ENCODE measurements around the gene MIS18A.

DNA sequence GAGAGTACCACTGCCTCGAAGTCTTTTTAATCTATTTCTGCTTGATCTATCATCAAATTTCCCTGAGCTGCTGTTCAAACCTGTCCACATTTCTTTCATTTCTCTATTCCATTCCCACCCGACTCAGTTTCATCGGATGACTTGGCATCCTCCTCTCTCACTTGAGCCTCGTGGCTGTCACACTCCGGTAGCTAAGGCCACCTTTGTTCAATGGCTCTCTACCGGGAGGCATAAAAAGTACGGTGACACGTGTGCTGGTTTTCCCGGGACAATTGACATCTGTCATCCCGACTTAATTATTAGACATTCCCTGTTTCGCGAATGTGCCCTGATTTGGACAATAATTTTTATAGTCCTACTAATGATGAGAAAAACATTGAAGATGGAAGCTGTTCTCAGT lies 22.6 kb downstream of the MIS18A start:
- TF ChIP-seq, protein P1, sequence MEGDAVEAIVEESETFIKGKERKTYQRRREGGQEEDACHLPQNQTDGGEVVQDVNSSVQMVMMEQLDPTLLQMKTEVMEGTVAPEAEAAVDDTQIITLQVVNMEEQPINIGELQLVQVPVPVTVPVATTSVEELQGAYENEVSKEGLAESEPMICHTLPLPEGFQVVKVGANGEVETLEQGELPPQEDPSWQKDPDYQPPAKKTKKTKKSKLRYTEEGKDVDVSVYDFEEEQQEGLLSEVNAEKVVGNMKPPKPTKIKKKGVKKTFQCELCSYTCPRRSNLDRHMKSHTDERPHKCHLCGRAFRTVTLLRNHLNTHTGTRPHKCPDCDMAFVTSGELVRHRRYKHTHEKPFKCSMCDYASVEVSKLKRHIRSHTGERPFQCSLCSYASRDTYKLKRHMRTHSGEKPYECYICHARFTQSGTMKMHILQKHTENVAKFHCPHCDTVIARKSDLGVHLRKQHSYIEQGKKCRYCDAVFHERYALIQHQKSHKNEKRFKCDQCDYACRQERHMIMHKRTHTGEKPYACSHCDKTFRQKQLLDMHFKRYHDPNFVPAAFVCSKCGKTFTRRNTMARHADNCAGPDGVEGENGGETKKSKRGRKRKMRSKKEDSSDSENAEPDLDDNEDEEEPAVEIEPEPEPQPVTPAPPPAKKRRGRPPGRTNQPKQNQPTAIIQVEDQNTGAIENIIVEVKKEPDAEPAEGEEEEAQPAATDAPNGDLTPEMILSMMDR (IDR thresholded peaks at IDR 0.05 in 2 of 3, conservative IDR thresholded peaks at IDR 0.05 in 1 of 3; ENCODE audit: control insufficient read depth in 2 of 3, extremely low read depth in 1 of 3, insufficient read depth in 1 of 3, low read depth in 3 of 3, low read length in 3 of 3) = no peak
- TF ChIP-seq RAD21 (IDR thresholded peaks at IDR 0.05; ENCODE audit: insufficient read depth, low read depth, low read length) = no peak
- TF ChIP-seq, protein P2, sequence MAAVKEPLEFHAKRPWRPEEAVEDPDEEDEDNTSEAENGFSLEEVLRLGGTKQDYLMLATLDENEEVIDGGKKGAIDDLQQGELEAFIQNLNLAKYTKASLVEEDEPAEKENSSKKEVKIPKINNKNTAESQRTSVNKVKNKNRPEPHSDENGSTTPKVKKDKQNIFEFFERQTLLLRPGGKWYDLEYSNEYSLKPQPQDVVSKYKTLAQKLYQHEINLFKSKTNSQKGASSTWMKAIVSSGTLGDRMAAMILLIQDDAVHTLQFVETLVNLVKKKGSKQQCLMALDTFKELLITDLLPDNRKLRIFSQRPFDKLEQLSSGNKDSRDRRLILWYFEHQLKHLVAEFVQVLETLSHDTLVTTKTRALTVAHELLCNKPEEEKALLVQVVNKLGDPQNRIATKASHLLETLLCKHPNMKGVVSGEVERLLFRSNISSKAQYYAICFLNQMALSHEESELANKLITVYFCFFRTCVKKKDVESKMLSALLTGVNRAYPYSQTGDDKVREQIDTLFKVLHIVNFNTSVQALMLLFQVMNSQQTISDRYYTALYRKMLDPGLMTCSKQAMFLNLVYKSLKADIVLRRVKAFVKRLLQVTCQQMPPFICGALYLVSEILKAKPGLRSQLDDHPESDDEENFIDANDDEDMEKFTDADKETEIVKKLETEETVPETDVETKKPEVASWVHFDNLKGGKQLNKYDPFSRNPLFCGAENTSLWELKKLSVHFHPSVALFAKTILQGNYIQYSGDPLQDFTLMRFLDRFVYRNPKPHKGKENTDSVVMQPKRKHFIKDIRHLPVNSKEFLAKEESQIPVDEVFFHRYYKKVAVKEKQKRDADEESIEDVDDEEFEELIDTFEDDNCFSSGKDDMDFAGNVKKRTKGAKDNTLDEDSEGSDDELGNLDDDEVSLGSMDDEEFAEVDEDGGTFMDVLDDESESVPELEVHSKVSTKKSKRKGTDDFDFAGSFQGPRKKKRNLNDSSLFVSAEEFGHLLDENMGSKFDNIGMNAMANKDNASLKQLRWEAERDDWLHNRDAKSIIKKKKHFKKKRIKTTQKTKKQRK (IDR thresholded peaks at IDR 0.05; ENCODE audit: low read depth, low read length) = no peak
- TF ChIP-seq POLR2A (IDR thresholded peaks at IDR 0.05; ENCODE audit: low read depth, low read length) = no peak
- no peak for TF ChIP-seq YY1 (IDR thresholded peaks at IDR 0.05; ENCODE audit: low read depth, low read length)
- TF ChIP-seq, protein P3, sequence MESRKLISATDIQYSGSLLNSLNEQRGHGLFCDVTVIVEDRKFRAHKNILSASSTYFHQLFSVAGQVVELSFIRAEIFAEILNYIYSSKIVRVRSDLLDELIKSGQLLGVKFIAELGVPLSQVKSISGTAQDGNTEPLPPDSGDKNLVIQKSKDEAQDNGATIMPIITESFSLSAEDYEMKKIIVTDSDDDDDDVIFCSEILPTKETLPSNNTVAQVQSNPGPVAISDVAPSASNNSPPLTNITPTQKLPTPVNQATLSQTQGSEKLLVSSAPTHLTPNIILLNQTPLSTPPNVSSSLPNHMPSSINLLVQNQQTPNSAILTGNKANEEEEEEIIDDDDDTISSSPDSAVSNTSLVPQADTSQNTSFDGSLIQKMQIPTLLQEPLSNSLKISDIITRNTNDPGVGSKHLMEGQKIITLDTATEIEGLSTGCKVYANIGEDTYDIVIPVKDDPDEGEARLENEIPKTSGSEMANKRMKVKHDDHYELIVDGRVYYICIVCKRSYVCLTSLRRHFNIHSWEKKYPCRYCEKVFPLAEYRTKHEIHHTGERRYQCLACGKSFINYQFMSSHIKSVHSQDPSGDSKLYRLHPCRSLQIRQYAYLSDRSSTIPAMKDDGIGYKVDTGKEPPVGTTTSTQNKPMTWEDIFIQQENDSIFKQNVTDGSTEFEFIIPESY (IDR thresholded peaks at IDR 0.05) = no peak
- no peak for TF ChIP-seq ESRRA (IDR thresholded peaks at IDR 0.05; ENCODE audit: low read length)
